ENCODE measurements around the gene STXBP6. TPM values are rescaled to one million over a fixed set of nuclear protein-coding genes. Genes with fewer than 3 reads are reported as not detected.

STXBP6 gene
- total and polyA plus RNA-seq, 10 of the 15 experiments (the other 5 are each of a cell fraction or from before 2014, with no cell fraction given): 1.2 to 47.3 (median 1.9) TPM

DNA sequence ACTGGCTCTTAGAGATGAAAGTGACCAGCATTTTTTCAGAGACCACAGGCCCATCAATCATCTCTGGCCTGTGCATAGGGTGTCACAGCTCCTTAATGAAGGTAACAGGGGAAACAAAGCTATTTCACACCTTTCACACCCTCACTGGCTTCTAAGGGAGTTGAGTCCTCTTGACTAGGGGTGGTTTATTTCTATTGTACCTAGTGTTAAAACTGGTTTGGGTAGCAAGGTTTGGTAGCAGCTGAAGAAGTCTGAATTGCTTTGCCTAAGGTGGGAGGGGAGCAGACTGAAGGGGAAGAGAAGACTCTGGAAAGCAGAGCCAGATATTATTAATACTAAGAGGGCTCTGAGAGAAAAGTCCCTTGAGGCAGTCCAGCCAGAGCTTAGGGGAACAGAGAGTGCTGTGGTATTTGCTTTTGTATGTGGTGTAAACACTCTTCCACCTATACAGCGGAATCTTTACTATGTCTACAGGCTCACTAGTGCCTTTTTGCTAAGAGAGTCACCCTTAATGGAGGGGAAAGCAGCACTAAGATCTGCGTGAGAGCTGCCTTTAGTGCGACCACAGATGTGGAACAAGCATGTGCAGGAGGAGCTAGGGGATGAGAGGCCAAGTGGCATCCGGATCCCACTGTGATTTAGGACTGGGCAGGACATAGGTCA lies 95.8 kb downstream of the STXBP6 start (continued):
- TF ChIP-seq, protein P1, sequence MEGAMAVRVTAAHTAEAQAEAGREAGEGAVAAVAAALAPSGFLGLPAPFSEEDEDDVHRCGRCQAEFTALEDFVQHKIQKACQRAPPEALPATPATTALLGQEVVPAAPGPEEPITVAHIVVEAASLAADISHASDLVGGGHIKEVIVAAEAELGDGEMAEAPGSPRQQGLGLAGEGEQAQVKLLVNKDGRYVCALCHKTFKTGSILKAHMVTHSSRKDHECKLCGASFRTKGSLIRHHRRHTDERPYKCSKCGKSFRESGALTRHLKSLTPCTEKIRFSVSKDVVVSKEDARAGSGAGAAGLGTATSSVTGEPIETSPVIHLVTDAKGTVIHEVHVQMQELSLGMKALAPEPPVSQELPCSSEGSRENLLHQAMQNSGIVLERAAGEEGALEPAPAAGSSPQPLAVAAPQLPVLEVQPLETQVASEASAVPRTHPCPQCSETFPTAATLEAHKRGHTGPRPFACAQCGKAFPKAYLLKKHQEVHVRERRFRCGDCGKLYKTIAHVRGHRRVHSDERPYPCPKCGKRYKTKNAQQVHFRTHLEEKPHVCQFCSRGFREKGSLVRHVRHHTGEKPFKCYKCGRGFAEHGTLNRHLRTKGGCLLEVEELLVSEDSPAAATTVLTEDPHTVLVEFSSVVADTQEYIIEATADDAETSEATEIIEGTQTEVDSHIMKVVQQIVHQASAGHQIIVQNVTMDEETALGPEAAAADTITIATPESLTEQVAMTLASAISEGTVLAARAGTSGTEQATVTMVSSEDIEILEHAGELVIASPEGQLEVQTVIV (IDR thresholded peaks at IDR 0.05; ENCODE audit: borderline replicate concordance, partially characterized antibody): peak; percentile 7
- TF ChIP-seq ZNF384 (IDR thresholded peaks at IDR 0.05; ENCODE audit: borderline replicate concordance, low read depth, low read length) (peak; percentile 37; the same call in 1 of the 2 replicates), GABPA (IDR thresholded peaks at IDR 0.05; ENCODE audit: low read depth) (no peak), BRCA1 (IDR thresholded peaks at IDR 0.05; ENCODE audit: low read depth, low read length) (no peak), RELA (IDR thresholded peaks at IDR 0.05; ENCODE audit: borderline replicate concordance, partially characterized antibody) (no peak), HDGF (IDR thresholded peaks at IDR 0.05) (no peak), BHLHE40 (IDR thresholded peaks at IDR 0.05; ENCODE audit: borderline replicate concordance in 1 of 2, low read depth in 2 of 2, low read length in 1 of 2) (peak in 1 of 2 experiments; percentile 59; a peak in 2 of 4 replicates), RB1 (IDR thresholded peaks at IDR 0.05; ENCODE audit: borderline replicate concordance) (peak; percentile 19; the same call in 1 of the 2 replicates), SIN3A (IDR thresholded peaks at IDR 0.05; ENCODE audit: low read depth, low read length) (no peak), FOXK2 (IDR thresholded peaks at IDR 0.05) (peak; percentile 57; the same call in 1 of the 2 replicates), CHD1 (IDR thresholded peaks at IDR 0.05; ENCODE audit: low read depth, low read length) (no peak), CBFB (IDR thresholded peaks at IDR 0.05; ENCODE audit: low read depth) (no peak), MEF2B (IDR thresholded peaks at IDR 0.05; ENCODE audit: partially characterized antibody, poor library complexity, severe bottlenecking) (peak; percentile 93), SMARCA5 (IDR thresholded peaks at IDR 0.05) (no peak), JUNB (IDR thresholded peaks at IDR 0.05) (no peak), EP300 (IDR thresholded peaks at IDR 0.05; ENCODE audit: borderline replicate concordance in 1 of 2, control insufficient read depth in 1 of 2, low read depth in 2 of 2, low read length in 2 of 2) (peak; percentile 64 to 67; a peak in 2 of 4 replicates), EED (IDR thresholded peaks at IDR 0.05; ENCODE audit: low read depth) (no peak), HDAC2 (IDR thresholded peaks at IDR 0.05) (no peak), PML (IDR thresholded peaks at IDR 0.05; ENCODE audit: low read length) (no peak)
- TF ChIP-seq, protein P2, sequence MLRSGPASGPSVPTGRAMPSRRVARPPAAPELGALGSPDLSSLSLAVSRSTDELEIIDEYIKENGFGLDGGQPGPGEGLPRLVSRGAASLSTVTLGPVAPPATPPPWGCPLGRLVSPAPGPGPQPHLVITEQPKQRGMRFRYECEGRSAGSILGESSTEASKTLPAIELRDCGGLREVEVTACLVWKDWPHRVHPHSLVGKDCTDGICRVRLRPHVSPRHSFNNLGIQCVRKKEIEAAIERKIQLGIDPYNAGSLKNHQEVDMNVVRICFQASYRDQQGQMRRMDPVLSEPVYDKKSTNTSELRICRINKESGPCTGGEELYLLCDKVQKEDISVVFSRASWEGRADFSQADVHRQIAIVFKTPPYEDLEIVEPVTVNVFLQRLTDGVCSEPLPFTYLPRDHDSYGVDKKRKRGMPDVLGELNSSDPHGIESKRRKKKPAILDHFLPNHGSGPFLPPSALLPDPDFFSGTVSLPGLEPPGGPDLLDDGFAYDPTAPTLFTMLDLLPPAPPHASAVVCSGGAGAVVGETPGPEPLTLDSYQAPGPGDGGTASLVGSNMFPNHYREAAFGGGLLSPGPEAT (IDR thresholded peaks at IDR 0.05; ENCODE audit: low read depth): peak; percentile 96
- TF ChIP-seq, protein P3, sequence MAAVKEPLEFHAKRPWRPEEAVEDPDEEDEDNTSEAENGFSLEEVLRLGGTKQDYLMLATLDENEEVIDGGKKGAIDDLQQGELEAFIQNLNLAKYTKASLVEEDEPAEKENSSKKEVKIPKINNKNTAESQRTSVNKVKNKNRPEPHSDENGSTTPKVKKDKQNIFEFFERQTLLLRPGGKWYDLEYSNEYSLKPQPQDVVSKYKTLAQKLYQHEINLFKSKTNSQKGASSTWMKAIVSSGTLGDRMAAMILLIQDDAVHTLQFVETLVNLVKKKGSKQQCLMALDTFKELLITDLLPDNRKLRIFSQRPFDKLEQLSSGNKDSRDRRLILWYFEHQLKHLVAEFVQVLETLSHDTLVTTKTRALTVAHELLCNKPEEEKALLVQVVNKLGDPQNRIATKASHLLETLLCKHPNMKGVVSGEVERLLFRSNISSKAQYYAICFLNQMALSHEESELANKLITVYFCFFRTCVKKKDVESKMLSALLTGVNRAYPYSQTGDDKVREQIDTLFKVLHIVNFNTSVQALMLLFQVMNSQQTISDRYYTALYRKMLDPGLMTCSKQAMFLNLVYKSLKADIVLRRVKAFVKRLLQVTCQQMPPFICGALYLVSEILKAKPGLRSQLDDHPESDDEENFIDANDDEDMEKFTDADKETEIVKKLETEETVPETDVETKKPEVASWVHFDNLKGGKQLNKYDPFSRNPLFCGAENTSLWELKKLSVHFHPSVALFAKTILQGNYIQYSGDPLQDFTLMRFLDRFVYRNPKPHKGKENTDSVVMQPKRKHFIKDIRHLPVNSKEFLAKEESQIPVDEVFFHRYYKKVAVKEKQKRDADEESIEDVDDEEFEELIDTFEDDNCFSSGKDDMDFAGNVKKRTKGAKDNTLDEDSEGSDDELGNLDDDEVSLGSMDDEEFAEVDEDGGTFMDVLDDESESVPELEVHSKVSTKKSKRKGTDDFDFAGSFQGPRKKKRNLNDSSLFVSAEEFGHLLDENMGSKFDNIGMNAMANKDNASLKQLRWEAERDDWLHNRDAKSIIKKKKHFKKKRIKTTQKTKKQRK (IDR thresholded peaks at IDR 0.05; ENCODE audit: low read depth, low read length): no peak
